ENCODE results near the gene PRKG1. TPM values are rescaled to one million over a fixed set of nuclear protein-coding genes. Genes with fewer than 3 reads are reported as not detected.
A peak's percentile ranks its signal among the peaks of the same experiment; 100 is the strongest.

Gene PRKG1
- total RNA-seq, 1 donor from 2014 or later = 22.8 TPM

GRCh38 chr10:51314481-51314880 lies 240.2 kb downstream of the PRKG1 start:
- Mint-ChIP-seq H3K4me1 (ENCODE audit: low read depth) (peaks cover 43% of the 10 kb centered on the region), H3K27me3 (ENCODE audit: low read depth) (no peaks in the 10 kb centered on the region), H3K27ac (ENCODE audit: unreplicated experiment) (no peak overlapping the region), H3K9me3 (ENCODE audit: low read depth) (no peaks in the 10 kb centered on the region), H3K36me3 (ENCODE audit: low read depth) (no peaks in the 10 kb centered on the region), H3K4me3 (ENCODE audit: unreplicated experiment) (no peak overlapping the region)
- TF ChIP-seq, protein P1, sequence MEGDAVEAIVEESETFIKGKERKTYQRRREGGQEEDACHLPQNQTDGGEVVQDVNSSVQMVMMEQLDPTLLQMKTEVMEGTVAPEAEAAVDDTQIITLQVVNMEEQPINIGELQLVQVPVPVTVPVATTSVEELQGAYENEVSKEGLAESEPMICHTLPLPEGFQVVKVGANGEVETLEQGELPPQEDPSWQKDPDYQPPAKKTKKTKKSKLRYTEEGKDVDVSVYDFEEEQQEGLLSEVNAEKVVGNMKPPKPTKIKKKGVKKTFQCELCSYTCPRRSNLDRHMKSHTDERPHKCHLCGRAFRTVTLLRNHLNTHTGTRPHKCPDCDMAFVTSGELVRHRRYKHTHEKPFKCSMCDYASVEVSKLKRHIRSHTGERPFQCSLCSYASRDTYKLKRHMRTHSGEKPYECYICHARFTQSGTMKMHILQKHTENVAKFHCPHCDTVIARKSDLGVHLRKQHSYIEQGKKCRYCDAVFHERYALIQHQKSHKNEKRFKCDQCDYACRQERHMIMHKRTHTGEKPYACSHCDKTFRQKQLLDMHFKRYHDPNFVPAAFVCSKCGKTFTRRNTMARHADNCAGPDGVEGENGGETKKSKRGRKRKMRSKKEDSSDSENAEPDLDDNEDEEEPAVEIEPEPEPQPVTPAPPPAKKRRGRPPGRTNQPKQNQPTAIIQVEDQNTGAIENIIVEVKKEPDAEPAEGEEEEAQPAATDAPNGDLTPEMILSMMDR (IDR thresholded peaks at IDR 0.05) = no peak
- DNase-seq (ENCODE audit: low spot score) = no peak

DNA sequence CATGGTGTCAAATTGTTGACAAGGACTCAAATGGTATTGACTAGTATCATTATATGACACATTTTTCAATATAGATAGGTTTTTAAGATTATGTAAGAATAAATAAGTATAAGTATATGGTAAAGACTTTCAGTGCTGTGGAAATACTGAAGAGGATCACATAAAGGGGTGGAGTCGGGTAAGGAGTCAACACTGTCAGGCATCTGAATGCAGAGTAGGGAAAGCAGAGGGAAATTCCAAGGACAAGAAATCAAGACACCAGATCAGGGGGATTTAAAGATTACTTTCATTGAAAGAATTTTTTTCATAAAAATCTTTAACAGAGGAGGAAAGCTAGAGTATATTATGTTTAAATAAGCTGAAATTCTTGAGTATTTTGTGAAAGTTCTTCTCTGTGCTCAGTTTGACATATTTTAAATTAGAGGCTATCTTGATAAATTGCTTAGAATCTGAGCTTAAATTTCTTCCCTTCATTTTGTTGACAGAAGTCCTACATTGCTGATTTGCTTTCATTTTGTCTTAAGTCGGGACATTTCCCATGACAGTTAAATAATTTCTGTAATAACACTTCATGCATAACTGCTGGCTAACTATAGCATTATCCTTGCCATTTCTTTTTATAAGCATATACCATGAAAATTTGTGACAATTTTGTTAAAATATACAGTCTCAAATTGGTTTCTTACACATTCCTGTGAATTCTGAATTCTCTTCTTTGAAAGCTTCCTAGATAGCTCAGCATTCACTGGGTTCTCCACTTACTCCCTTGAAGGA lies 244.3 kb downstream of the PRKG1 start:
- Mint-ChIP-seq H3K36me3 (ENCODE audit: low read depth) (no peaks in the 10 kb centered on the region), H3K27me3 (ENCODE audit: low read depth) (no peaks in the 10 kb centered on the region), H3K27ac (ENCODE audit: unreplicated experiment) (peak overlapping the region; percentile 50), H3K4me1 (ENCODE audit: low read depth) (peaks cover 35% of the 10 kb centered on the region), H3K9me3 (ENCODE audit: low read depth) (no peaks in the 10 kb centered on the region), H3K4me3 (ENCODE audit: unreplicated experiment) (peak overlapping the region; percentile 0)
- TF ChIP-seq, protein P1 (IDR thresholded peaks at IDR 0.05) = no peak
- no peak for DNase-seq (ENCODE audit: low spot score)

GRCh38 chr10:51319173-51319435 lies 244.8 kb downstream of the PRKG1 start:
- no peaks in the 10 kb centered on the region for H3K27me3 Mint-ChIP-seq (ENCODE audit: low read depth)
- DNase-seq (ENCODE audit: low spot score) = no peak
- peaks cover 1% of the 10 kb centered on the region for H3K36me3 Mint-ChIP-seq (ENCODE audit: low read depth)
- peaks cover 30% of the 10 kb centered on the region for H3K4me1 Mint-ChIP-seq (ENCODE audit: low read depth)
- no peaks in the 10 kb centered on the region for H3K9me3 Mint-ChIP-seq (ENCODE audit: low read depth)
- H3K27ac Mint-ChIP-seq (ENCODE audit: unreplicated experiment) = no peak overlapping the region
- no peak overlapping the region for H3K4me3 Mint-ChIP-seq (ENCODE audit: unreplicated experiment)
- TF ChIP-seq, protein P1 (IDR thresholded peaks at IDR 0.05) = no peak

GRCh38 chr10:51321300-51321699 lies 247.0 kb downstream of the PRKG1 start:
- TF ChIP-seq, protein P1 (IDR thresholded peaks at IDR 0.05) = no peak
- peaks cover 7% of the 10 kb centered on the region for H3K36me3 Mint-ChIP-seq (ENCODE audit: low read depth)
- DNase-seq (ENCODE audit: low spot score) = no peak
- no peaks in the 10 kb centered on the region for H3K27me3 Mint-ChIP-seq (ENCODE audit: low read depth)
- peaks cover 20% of the 10 kb centered on the region for H3K4me1 Mint-ChIP-seq (ENCODE audit: low read depth)
- H3K4me3 Mint-ChIP-seq (ENCODE audit: unreplicated experiment) = no peak overlapping the region
- H3K9me3 Mint-ChIP-seq (ENCODE audit: low read depth) = peaks cover 5% of the 10 kb centered on the region
- peak overlapping the region; percentile 52 for H3K27ac Mint-ChIP-seq (ENCODE audit: unreplicated experiment)

DNA sequence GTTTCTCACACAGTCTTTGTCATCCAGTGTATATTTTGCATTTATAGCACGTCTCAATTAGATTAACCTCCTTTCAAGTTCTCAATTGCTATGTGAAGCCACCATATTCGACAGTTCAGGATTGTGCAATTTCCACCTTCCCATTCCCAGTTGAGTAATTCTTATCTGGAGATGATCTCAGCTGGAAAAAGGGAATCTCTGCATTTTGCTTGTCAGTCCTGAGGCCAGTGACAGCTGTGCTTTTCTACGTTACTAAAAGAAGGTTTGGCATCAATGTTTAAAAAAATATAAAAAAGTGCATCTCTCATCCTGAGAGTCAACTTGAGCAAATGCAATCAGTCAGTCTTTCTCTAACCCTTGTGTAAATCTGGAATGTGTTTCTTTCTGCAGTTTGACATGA lies 247.7 kb downstream of the PRKG1 start:
- Mint-ChIP-seq H3K27me3 (ENCODE audit: low read depth) (no peaks in the 10 kb centered on the region), H3K36me3 (ENCODE audit: low read depth) (peaks cover 7% of the 10 kb centered on the region), H3K4me3 (ENCODE audit: unreplicated experiment) (no peak overlapping the region), H3K9me3 (ENCODE audit: low read depth) (peaks cover 5% of the 10 kb centered on the region), H3K27ac (ENCODE audit: unreplicated experiment) (no peak overlapping the region), H3K4me1 (ENCODE audit: low read depth) (peaks cover 20% of the 10 kb centered on the region)
- no peak for DNase-seq (ENCODE audit: low spot score)
- TF ChIP-seq, protein P1 (IDR thresholded peaks at IDR 0.05) = no peak

Measured in chondrocyte (in vitro differentiated cells).